K562 (cell line): ENCODE results near the gene SHISA6. TPM values are rescaled to one million over a fixed set of nuclear protein-coding genes. Genes with fewer than 3 reads are reported as not detected.

Experiments
- ARNT ChIP-seq, 2 experiments: fragments of 450-650 bp; IDR thresholded peaks; 2 replicates each; pipeline ENCODE4 v1.6.1; 2016; ENCODE audit warnings: mild to moderate bottlenecking in 1 of 2
- CHAMP1 ChIP-seq: fragments of 450-650 bp; IDR thresholded peaks from 2 replicates; pipeline ENCODE4 v1.6.1; 2016; ENCODE audit warnings: mild to moderate bottlenecking
- KLF10 ChIP-seq: fragments of 250-450 bp; sonication (Bioruptor Pico); IDR thresholded peaks from 2 replicates; pipeline ENCODE4 v1.6.1; 2021; ENCODE audit warnings: matching md5 sums
- ZNF57 ChIP-seq: fragments of 450-650 bp; formaldehyde crosslinking; IDR thresholded peaks from 2 replicates; pipeline ENCODE4 v1.4.0; 2020; ENCODE audit warnings: mild to moderate bottlenecking, moderate library complexity
- polyA plus RNA-seq, 8 experiments: library from polyadenylated mRNA; depleted of rRNA in 4 of 8; stranded (reverse) in 5 of 8; unstranded in 3 of 8; fragments of >200 nt; fragmentation: Nextera tagmentation in 2 of 8; fragmentation: Illumina TruSeq in 1 of 8; extraction: Ambion mirVana in 2 of 8; extraction: Trizol in 1 of 8; gene quantifications; 2 replicates each; pipeline versions ENCODE4 v1.2.1 to v1.2.3, GENCODE V29; 2011 to 2014; ENCODE audit warnings: inconsistent platforms in 1 of 8, missing spikeins in 1 of 8
- total RNA-seq, 7 experiments: library from RNA; depleted of rRNA in 6 of 7; stranded (reverse); fragments of >200 nt in 6 of 7; fragmentation: Illumina TruSeq in 2 of 7; extraction: Trizol in 2 of 7; gene quantifications; 2 replicates each; pipeline versions ENCODE4 v1.2.1 to v1.2.3, GENCODE V29; 2011 to 2021; ENCODE audit warnings: low replicate concordance in 1 of 7
- TF ChIP-seq, protein P1 (sequence below): fragments of 150-350 bp; conservative IDR thresholded peaks from 2 replicates; pipeline ENCODE4 v1.6.1; 2014; ENCODE audit warnings: low read length

The SHISA6 gene
- total and polyA plus RNA-seq, 9 of the 15 experiments (the other 6 are each of a cell fraction or from before 2014, with no cell fraction given), result not detected

GRCh38 chr17:11302401-11303186 is 61.6 kb downstream of the SHISA6 start (continued):
- TF ChIP-seq CHAMP1 (no peak), KLF10 (CRISPR knock-in tag) (no peak), ARNT (IDR thresholded peaks at IDR 0.05) (no peak), ZNF57 (CRISPR knock-in tag) (no peak)
- TF ChIP-seq, protein P1, sequence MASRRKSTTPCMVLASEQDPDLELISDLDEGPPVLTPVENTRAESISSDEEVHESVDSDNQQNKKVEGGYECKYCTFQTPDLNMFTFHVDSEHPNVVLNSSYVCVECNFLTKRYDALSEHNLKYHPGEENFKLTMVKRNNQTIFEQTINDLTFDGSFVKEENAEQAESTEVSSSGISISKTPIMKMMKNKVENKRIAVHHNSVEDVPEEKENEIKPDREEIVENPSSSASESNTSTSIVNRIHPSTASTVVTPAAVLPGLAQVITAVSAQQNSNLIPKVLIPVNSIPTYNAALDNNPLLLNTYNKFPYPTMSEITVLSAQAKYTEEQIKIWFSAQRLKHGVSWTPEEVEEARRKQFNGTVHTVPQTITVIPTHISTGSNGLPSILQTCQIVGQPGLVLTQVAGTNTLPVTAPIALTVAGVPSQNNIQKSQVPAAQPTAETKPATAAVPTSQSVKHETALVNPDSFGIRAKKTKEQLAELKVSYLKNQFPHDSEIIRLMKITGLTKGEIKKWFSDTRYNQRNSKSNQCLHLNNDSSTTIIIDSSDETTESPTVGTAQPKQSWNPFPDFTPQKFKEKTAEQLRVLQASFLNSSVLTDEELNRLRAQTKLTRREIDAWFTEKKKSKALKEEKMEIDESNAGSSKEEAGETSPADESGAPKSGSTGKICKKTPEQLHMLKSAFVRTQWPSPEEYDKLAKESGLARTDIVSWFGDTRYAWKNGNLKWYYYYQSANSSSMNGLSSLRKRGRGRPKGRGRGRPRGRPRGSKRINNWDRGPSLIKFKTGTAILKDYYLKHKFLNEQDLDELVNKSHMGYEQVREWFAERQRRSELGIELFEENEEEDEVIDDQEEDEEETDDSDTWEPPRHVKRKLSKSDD, result no peak
- TF ChIP-seq, all 486 proteins: peak for 0
